Measurements from ENCODE around the gene FOXE1.
A peak's percentile ranks its signal among the peaks of the same experiment; 100 is the strongest.

The FOXE1 gene

GRCh38 chr9:97853056-97853843 lies at the start of gene FOXE1:
TSS of gene FOXE1 (plus strand) at chr9:97853226. CDS start at chr9:97853915, 689 bp downstream.
- no peak for DNase-seq

- no peak for DNase-seq
These were observed 49.0 kb upstream of the FOXE1 start for GRCh38 chr9:97804059-97804365.

- DNase-seq: no peak
These were observed 46.3 kb upstream of the FOXE1 start for GRCh38 chr9:97806721-97807120.

GRCh38 chr9:97807681-97808080 lies 45.3 kb upstream of the FOXE1 start:
- DNase-seq: no peak

GRCh38 chr9:97808415-97808814 lies 44.6 kb upstream of the FOXE1 start:
- no peak for DNase-seq

- DNase-seq: no peak
These were observed 44.1 kb upstream of the FOXE1 start for GRCh38 chr9:97808972-97809371.

- DNase-seq: no peak
These were observed 43.2 kb upstream of the FOXE1 start for GRCh38 chr9:97809666-97810344.

GRCh38 chr9:97811533-97812246 lies 41.3 kb upstream of the FOXE1 start:
- DNase-seq: no peak

- no peak for DNase-seq
These were observed 40.8 kb upstream of the FOXE1 start for GRCh38 chr9:97812247-97812543.

- no peak for DNase-seq
These were observed 40.0 kb upstream of the FOXE1 start for GRCh38 chr9:97813072-97813471.

GRCh38 chr9:97819735-97820134 lies 33.3 kb upstream of the FOXE1 start:
- no peak for DNase-seq

GRCh38 chr9:97820373-97820772 lies 32.7 kb upstream of the FOXE1 start:
- DNase-seq: no peak

- DNase-seq: no peak
These were observed 21.9 kb upstream of the FOXE1 start for GRCh38 chr9:97830884-97831829.

- DNase-seq: peak in 1 of 2 donors; percentile 90
These were observed 21.0 kb upstream of the FOXE1 start for GRCh38 chr9:97831843-97832636.

GRCh38 chr9:97840521-97840920 lies 12.5 kb upstream of the FOXE1 start:
- DNase-seq: no peak

- DNase-seq: no peak
These were observed 10.1 kb upstream of the FOXE1 start for GRCh38 chr9:97842960-97843359.

- no peak for DNase-seq
These were observed 7.9 kb upstream of the FOXE1 start for GRCh38 chr9:97845130-97845529.

- no peak for DNase-seq
These were observed 7.3 kb upstream of the FOXE1 start for GRCh38 chr9:97845763-97846162.

- no peak for DNase-seq
These were observed 6.7 kb upstream of the FOXE1 start for GRCh38 chr9:97846347-97846746.

GRCh38 chr9:97847474-97848214 lies 5.4 kb upstream of the FOXE1 start:
- DNase-seq: no peak

GRCh38 chr9:97848215-97848479 lies 4.9 kb upstream of the FOXE1 start:
- DNase-seq: no peak

Data from bone marrow (tissue), 2 donors.